Measurements from ENCODE around the gene UBE2H. TPM values are rescaled to one million over a fixed set of nuclear protein-coding genes. Genes with fewer than 3 reads are reported as not detected.

Gene UBE2H
- total RNA-seq, 3 donors from 2014 or later (not counting 1 experiment from before 2014, with no cell fraction given): 80.9 to 86.9 (median 83.1) TPM

DNA sequence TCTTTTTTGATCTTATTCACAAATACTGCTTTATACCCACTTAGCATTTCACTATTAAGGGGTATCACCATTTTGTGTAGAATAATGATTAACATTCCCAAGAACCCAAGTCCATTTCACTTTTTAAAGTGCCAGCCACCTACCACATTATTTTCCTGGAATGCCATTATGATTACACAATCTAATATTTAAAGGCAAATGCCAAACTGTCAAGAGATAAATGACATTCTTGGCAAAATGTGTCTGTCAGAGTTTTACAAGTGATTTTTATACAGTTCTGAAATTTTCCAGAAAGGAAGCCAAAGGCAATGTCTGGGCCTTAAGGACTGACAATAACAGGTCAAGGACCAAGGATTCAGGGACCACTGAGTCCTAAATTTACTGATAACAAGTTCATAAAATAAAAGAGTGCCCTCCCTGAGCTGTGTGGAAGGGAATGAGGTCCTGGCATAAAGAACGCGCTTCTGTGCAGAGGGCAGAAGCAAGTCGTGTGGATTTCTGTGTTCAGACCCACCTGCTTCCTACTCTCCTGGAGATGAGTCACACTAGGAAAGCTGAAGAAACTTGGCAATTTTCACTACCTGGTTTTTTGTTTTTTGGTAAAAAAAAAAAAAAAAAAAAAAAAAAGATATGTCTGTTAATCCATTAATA lies 66.5 kb downstream of the UBE2H start:
- no peaks in the 10 kb centered on the region for H3K9me3 ChIP-seq (ENCODE audit: control insufficient read depth, insufficient read depth, low read length)
- WGBS (ENCODE audit: insufficient coverage): 97% methylated on average over 3 of the region's 3 CpGs
- Mint-ChIP-seq H3K27me3 (ENCODE audit: low read depth in 2 of 2) (no peaks in the 10 kb centered on the region), H3K36me3 (no peaks in the 10 kb centered on the region), H3K4me3 (no peak overlapping the region), H3K27ac (peak overlapping the region in 1 of 2 donors; percentile 56), H3K9me3 (no peaks in the 10 kb centered on the region), H3K4me1 (peaks cover 14 to 19% of the 10 kb centered on the region in 2 donors)
- H3K4me1 ChIP-seq (ENCODE audit: control insufficient read depth, insufficient read depth, low read length): no peaks in the 10 kb centered on the region
- H3K36me3 ChIP-seq (ENCODE audit: control insufficient read depth, insufficient read depth, low read length): peaks cover 3% of the 10 kb centered on the region
- DNase-seq (no peak), ATAC-seq (no peak)
- intact Hi-C loops (cut with micrococcal nuclease): no loop called here
- no peak overlapping the region for H3K27ac ChIP-seq (ENCODE audit: low read length)
- TF ChIP-seq, protein P1, sequence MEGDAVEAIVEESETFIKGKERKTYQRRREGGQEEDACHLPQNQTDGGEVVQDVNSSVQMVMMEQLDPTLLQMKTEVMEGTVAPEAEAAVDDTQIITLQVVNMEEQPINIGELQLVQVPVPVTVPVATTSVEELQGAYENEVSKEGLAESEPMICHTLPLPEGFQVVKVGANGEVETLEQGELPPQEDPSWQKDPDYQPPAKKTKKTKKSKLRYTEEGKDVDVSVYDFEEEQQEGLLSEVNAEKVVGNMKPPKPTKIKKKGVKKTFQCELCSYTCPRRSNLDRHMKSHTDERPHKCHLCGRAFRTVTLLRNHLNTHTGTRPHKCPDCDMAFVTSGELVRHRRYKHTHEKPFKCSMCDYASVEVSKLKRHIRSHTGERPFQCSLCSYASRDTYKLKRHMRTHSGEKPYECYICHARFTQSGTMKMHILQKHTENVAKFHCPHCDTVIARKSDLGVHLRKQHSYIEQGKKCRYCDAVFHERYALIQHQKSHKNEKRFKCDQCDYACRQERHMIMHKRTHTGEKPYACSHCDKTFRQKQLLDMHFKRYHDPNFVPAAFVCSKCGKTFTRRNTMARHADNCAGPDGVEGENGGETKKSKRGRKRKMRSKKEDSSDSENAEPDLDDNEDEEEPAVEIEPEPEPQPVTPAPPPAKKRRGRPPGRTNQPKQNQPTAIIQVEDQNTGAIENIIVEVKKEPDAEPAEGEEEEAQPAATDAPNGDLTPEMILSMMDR (IDR thresholded peaks at IDR 0.05): no peak
- H3K27me3 ChIP-seq (ENCODE audit: control insufficient read depth, insufficient read depth, low read length): no peaks in the 10 kb centered on the region
- no peak overlapping the region for H3K4me3 ChIP-seq (ENCODE audit: low read length)

DNA sequence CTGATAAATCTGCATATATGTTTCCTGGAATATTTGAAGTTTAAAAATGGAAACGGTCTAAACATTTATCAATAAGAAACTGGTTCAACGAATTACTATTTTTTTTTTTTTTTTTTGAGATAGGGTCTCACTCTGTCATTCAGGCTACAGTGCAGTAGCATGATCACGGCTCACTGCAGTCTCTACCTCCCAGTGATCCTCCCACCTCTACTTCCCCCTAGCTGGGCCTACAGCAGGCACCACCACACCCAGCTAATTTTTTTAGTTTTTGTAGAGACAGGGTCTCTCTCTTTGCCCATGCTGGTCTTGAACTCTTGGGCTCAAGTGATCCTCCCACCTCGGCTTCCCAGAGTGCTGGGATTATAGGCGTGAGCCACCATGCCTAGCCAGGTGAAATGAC lies 68.3 kb downstream of the UBE2H start:
- WGBS (ENCODE audit: insufficient coverage): 78% methylated on average over 3 of the region's 5 CpGs
- H3K4me1 Mint-ChIP-seq: peaks cover 25 to 27% of the 10 kb centered on the region in 2 donors
- Histone ChIP-seq H3K4me3 (ENCODE audit: low read length) (no peak overlapping the region), H3K27me3 (ENCODE audit: control insufficient read depth, insufficient read depth, low read length) (no peaks in the 10 kb centered on the region), H3K4me1 (ENCODE audit: control insufficient read depth, insufficient read depth, low read length) (peaks cover 4% of the 10 kb centered on the region), H3K9me3 (ENCODE audit: control insufficient read depth, insufficient read depth, low read length) (no peaks in the 10 kb centered on the region), H3K36me3 (ENCODE audit: control insufficient read depth, insufficient read depth, low read length) (peaks cover 3% of the 10 kb centered on the region), H3K27ac (ENCODE audit: low read length) (no peak overlapping the region)
- no peaks in the 10 kb centered on the region for H3K36me3 Mint-ChIP-seq
- ATAC-seq: no peak
- no peak for DNase-seq
- H3K27ac Mint-ChIP-seq: no peak overlapping the region
- no peak overlapping the region for H3K4me3 Mint-ChIP-seq
- H3K27me3 Mint-ChIP-seq (ENCODE audit: low read depth in 2 of 2): no peaks in the 10 kb centered on the region
- H3K9me3 Mint-ChIP-seq: no peaks in the 10 kb centered on the region
- intact Hi-C loops (cut with micrococcal nuclease): no loop called here
- TF ChIP-seq, protein P1 (IDR thresholded peaks at IDR 0.05): no peak

DNA sequence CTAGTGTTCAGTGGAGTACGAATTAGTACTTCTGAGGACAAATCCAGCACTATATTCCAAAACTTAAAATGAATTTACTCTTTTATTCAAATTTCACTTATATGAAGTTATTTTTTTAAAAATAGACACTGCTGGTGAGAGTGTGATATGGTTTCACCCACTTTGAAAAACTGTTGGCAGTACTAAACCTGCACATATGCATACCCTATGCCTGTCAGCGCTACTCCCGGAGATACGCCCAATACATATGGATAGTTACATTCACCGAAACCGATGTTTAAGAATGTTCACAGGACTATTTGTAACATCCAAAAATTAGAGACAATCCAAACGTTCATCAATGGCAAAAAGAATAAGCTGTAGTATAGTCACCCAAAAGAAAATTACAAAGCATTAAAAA lies 69.6 kb downstream of the UBE2H start:
- no peak overlapping the region for H3K27ac Mint-ChIP-seq
- peaks cover 6% of the 10 kb centered on the region for H3K36me3 Mint-ChIP-seq
- peaks cover 27% of the 10 kb centered on the region in 2 donors for H3K4me1 Mint-ChIP-seq
- no peak overlapping the region for H3K4me3 Mint-ChIP-seq
- DNase-seq (no peak), ATAC-seq (no peak)
- Histone ChIP-seq H3K27me3 (ENCODE audit: control insufficient read depth, insufficient read depth, low read length) (no peaks in the 10 kb centered on the region), H3K4me1 (ENCODE audit: control insufficient read depth, insufficient read depth, low read length) (peaks cover 4% of the 10 kb centered on the region), H3K9me3 (ENCODE audit: control insufficient read depth, insufficient read depth, low read length) (no peaks in the 10 kb centered on the region), H3K27ac (ENCODE audit: low read length) (no peak overlapping the region), H3K36me3 (ENCODE audit: control insufficient read depth, insufficient read depth, low read length) (peaks cover 10% of the 10 kb centered on the region), H3K4me3 (ENCODE audit: low read length) (no peak overlapping the region)
- H3K9me3 Mint-ChIP-seq: no peaks in the 10 kb centered on the region
- no peaks in the 10 kb centered on the region for H3K27me3 Mint-ChIP-seq (ENCODE audit: low read depth in 2 of 2)
- 97% methylated on average over 6 of the region's 7 CpGs for WGBS (ENCODE audit: insufficient coverage)
- intact Hi-C loops (cut with micrococcal nuclease): no loop called here
- TF ChIP-seq, protein P1 (IDR thresholded peaks at IDR 0.05): no peak

GRCh38 chr7:129882531-129882930 lies 70.2 kb downstream of the UBE2H start:
- no peak overlapping the region for H3K4me3 ChIP-seq (ENCODE audit: low read length)
- Mint-ChIP-seq H3K4me1 (peaks cover 21 to 27% of the 10 kb centered on the region in 2 donors), H3K9me3 (no peaks in the 10 kb centered on the region), H3K4me3 (no peak overlapping the region), H3K27ac (no peak overlapping the region), H3K36me3 (peaks cover 6% of the 10 kb centered on the region), H3K27me3 (ENCODE audit: low read depth in 2 of 2) (no peaks in the 10 kb centered on the region)
- no peaks in the 10 kb centered on the region for H3K9me3 ChIP-seq (ENCODE audit: control insufficient read depth, insufficient read depth, low read length)
- DNase-seq (no peak), ATAC-seq (no peak)
- peaks cover 4% of the 10 kb centered on the region for H3K4me1 ChIP-seq (ENCODE audit: control insufficient read depth, insufficient read depth, low read length)
- no peaks in the 10 kb centered on the region for H3K27me3 ChIP-seq (ENCODE audit: control insufficient read depth, insufficient read depth, low read length)
- intact Hi-C loops (cut with micrococcal nuclease): no loop called here
- 100% methylated on average over 1 of the region's 3 CpGs for WGBS (ENCODE audit: insufficient coverage)
- TF ChIP-seq, protein P1 (IDR thresholded peaks at IDR 0.05): no peak
- peaks cover 14% of the 10 kb centered on the region for H3K36me3 ChIP-seq (ENCODE audit: control insufficient read depth, insufficient read depth, low read length)
- no peak overlapping the region for H3K27ac ChIP-seq (ENCODE audit: low read length)
